OCI-LY1 (cell line): ENCODE results near the gene BCR.

Source experiments
- H2AFZ ChIP-seq: fragments of 200-600 bp; sonication (generic), shearing (Covaris generic); 2 replicates; pipeline ENCODE4 v1.6.0; 2014; ENCODE audit warnings: antibody characterized with exemption, mild to moderate bottlenecking, low read length
- H3F3A ChIP-seq: fragments of 200-600 bp; sonication (generic), shearing (Covaris generic); 2 replicates; pipeline ENCODE4 v1.6.0; 2014; ENCODE audit warnings: mild to moderate bottlenecking, antibody characterized with exemption, low read length, moderate library complexity; ENCODE audit not compliant: insufficient read depth
- H3K27ac ChIP-seq: fragments of 200-600 bp; sonication (generic); 2 replicates; pipeline ENCODE4 v1.5.1; 2014; ENCODE audit warnings: low read length, mixed run types, mild to moderate bottlenecking, low read depth; ENCODE audit not compliant: poor library complexity, severe bottlenecking
- H3K27me3 ChIP-seq: fragments of 200-600 bp; sonication (generic); 2 replicates; pipeline ENCODE4 v1.6.0; 2014; ENCODE audit warnings: antibody characterized with exemption, mild to moderate bottlenecking, low read length, moderate library complexity; ENCODE audit not compliant: insufficient read depth
- H3K36me3 ChIP-seq: fragments of 200-600 bp; sonication (generic); 2 replicates; pipeline ENCODE4 v1.6.1; 2014; ENCODE audit warnings: mild to moderate bottlenecking, antibody characterized with exemption, low read length, moderate library complexity, mixed read lengths; ENCODE audit not compliant: insufficient read depth
- H3K4me1 ChIP-seq: fragments of 200-600 bp; sonication (generic); 2 replicates; pipeline ENCODE4 v1.5.1; 2014; ENCODE audit warnings: mild to moderate bottlenecking, low read length, moderate library complexity; ENCODE audit not compliant: insufficient read depth, severe bottlenecking
- H3K4me2 ChIP-seq: fragments of 200-600 bp; sonication (generic), shearing (Covaris generic); 2 replicates; pipeline ENCODE4 v1.6.1; 2014; ENCODE audit warnings: low read length
- H3K4me3 ChIP-seq: fragments of 200-600 bp; sonication (generic); 2 replicates; pipeline ENCODE4 v1.5.1; 2014; ENCODE audit warnings: low read length, low read depth, mild to moderate bottlenecking, mixed read lengths; ENCODE audit not compliant: poor library complexity, severe bottlenecking
- H3K79me2 ChIP-seq: fragments of 200-600 bp; shearing (Covaris generic); 2 replicates; pipeline ENCODE4 v1.6.1; 2016; ENCODE audit warnings: mixed run types, low read length, mixed read lengths; ENCODE audit not compliant: insufficient read depth
- H3K9ac ChIP-seq: fragments of 200-600 bp; sonication (generic), shearing (Covaris generic); 2 replicates; pipeline ENCODE4 v1.6.1; 2014; ENCODE audit warnings: mild to moderate bottlenecking, low read length, mixed read lengths
- H3K9me2 ChIP-seq: fragments of 200-600 bp; sonication (generic), shearing (Covaris generic); 2 replicates; pipeline ENCODE4 v1.6.1; 2014; ENCODE audit warnings: low read depth, mild to moderate bottlenecking, low read length, mixed read lengths
- H3K9me3 ChIP-seq: fragments of 200-600 bp; shearing (Covaris generic); 2 replicates; pipeline ENCODE4 v1.6.1; 2014; ENCODE audit warnings: low read length, mixed read lengths
- H4K20me1 ChIP-seq: fragments of 200-600 bp; sonication (generic), shearing (Covaris generic); 2 replicates; pipeline ENCODE4 v1.6.0; 2016; ENCODE audit warnings: mild to moderate bottlenecking, low read length; ENCODE audit not compliant: insufficient read depth
- CTCF ChIP-seq: fragments of 200-600 bp; sonication (generic), shearing (Covaris generic); IDR thresholded peaks from 2 replicates; pipeline ENCODE4 v1.5.1; 2017; ENCODE audit warnings: mild to moderate bottlenecking, antibody characterized with exemption, low read length, moderate library complexity, mixed read lengths
- EZH2 ChIP-seq: fragments of 200-600 bp; sonication (generic), shearing (Covaris generic); IDR thresholded peaks from 2 replicates; pipeline ENCODE4 v1.8.0; 2017; ENCODE audit warnings: borderline replicate concordance, mixed run types, mild to moderate bottlenecking, antibody characterized with exemption, low read length, moderate library complexity, mixed read lengths

BCR gene

GRCh38 chr22:23156286-23156685 lies 24.0 kb upstream of the BCR start:
- TF ChIP-seq CTCF: no peak; the same call in 1 of the 2 replicates
- no peak for TF ChIP-seq EZH2
- Histone ChIP-seq H3K9me2 (no peaks in the 10 kb centered on the region), H3K9ac (no peak overlapping the region; the same call in 1 of the 2 replicates), H3K79me2 (no peaks in the 10 kb centered on the region), H3K27me3 (no peaks in the 10 kb centered on the region), H3F3A (no peaks in the 10 kb centered on the region), H3K4me3 (no peak overlapping the region), H4K20me1 (no peaks in the 10 kb centered on the region), H3K27ac (no peak overlapping the region), H3K4me1 (peaks cover 34% of the 10 kb centered on the region), H3K9me3 (no peaks in the 10 kb centered on the region), H3K36me3 (no peaks in the 10 kb centered on the region), H2AFZ (no peak overlapping the region), H3K4me2 (peak overlapping the region; percentile 45)

GRCh38 chr22:23157560-23158515 lies 22.5 kb upstream of the BCR start:
- Histone ChIP-seq H3K4me2 (peak overlapping the region; percentile 45; the same call in 1 of the 2 replicates), H3K9ac (no peak overlapping the region), H3K27ac (peak overlapping the region; percentile 17)

More at GRCh38 chr22:23157560-23158515, 22.5 kb upstream of the BCR start:
- Histone ChIP-seq H2AFZ (no peak overlapping the region), H3K4me3 (no peak overlapping the region), H3K9me3 (no peaks in the 10 kb centered on the region), H4K20me1 (no peaks in the 10 kb centered on the region), H3K79me2 (no peaks in the 10 kb centered on the region), H3K27me3 (no peaks in the 10 kb centered on the region), H3K36me3 (no peaks in the 10 kb centered on the region), H3K9me2 (no peaks in the 10 kb centered on the region), H3F3A (no peaks in the 10 kb centered on the region), H3K4me1 (peaks cover 27% of the 10 kb centered on the region)
- TF ChIP-seq CTCF (no peak), EZH2 (no peak)
